GM12878 (cell line): ENCODE results near the gene ZDHHC18. TPM values are rescaled to one million over a fixed set of nuclear protein-coding genes. Genes with fewer than 3 reads are reported as not detected.
A peak's percentile ranks its signal among the peaks of the same experiment; 100 is the strongest.

Experiments
- ATAC-seq: fragments of 200-7000 bp; cut with Tn5 transposase; 3 replicates; pipeline ENCODE4 v1.9.1; 2020; ENCODE audit warnings: mild to moderate bottlenecking, moderate library complexity
- BruUV-seq: library from RNA; stranded (reverse); fragments of 400-500 nt; replicated peaks from 2 replicates; lab custom pipeline; 2021; lab: Mats Ljungman, UMichigan
- CTCF ChIA-PET: fragments of 300-600 bp; sonication (Branson Sonifier 250); formaldehyde crosslinking; extraction: SDS; loops from one replicate; lab custom pipeline; 2021; ENCODE audit warnings: inconsistent platforms; lab: Yijun Ruan, JAX
- POLR2A ChIA-PET: fragments of 350-600 bp; formaldehyde crosslinking; extraction: SDS; loops from one replicate; lab custom pipeline; 2021; ENCODE audit warnings: inconsistent platforms; lab: Charles Lee
- RAD21 ChIA-PET: fragments of 300-600 bp; sonication (Branson Sonifier 250); formaldehyde crosslinking; loops from one replicate; lab custom pipeline; 2023; ENCODE audit warnings: antibody characterized with exemption; ENCODE audit not compliant: unreplicated experiment; lab: Charles Lee
- SMC1A ChIA-PET: fragments of 300-600 bp; sonication (Branson Sonifier 250); formaldehyde crosslinking; loops from one replicate; lab custom pipeline; 2023; ENCODE audit not compliant: unreplicated experiment, uncharacterized antibody; lab: Charles Lee
- DNase-seq: peaks from one replicate; pipeline ENCODE4 v3.0.0-alpha.2; 2011; ENCODE audit warnings: low read depth, low spot score
- FAIRE-seq: peaks from 3 replicates; lab custom pipeline; 2011; peaks lifted over from hg19 to GRCh38; lab: Jason Lieb, UNC
- H2AFZ ChIP-seq: 2 replicates; pipeline ENCODE4 v1.6.0; 2011; ENCODE audit warnings: low read depth, low read length, control low read depth; ENCODE audit not compliant: control insufficient read depth
- H3K27ac ChIP-seq: 2 replicates; pipeline ENCODE4 v1.5.1; 2011; ENCODE audit warnings: control low read depth; ENCODE audit not compliant: control insufficient read depth, insufficient read depth
- H3K27me3 ChIP-seq, 2 experiments: replicated peaks in 1 of 2; 2 replicates each; pipeline versions ENCODE4 v1.6.0 to v1.6.1; 2011; ENCODE audit warnings: low read length in 1 of 2; ENCODE audit not compliant: control insufficient read depth in 2 of 2, insufficient read depth in 2 of 2
- H3K36me3 ChIP-seq, 2 experiments: 2 replicates each; pipeline ENCODE4 v1.5.1; 2011; ENCODE audit warnings: low read length in 1 of 2; ENCODE audit not compliant: control insufficient read depth in 2 of 2, insufficient read depth in 2 of 2
- H3K4me1 ChIP-seq: 2 replicates; pipeline ENCODE4 v1.6.1; 2011; ENCODE audit warnings: mild to moderate bottlenecking, low read length, moderate library complexity, mixed read lengths; ENCODE audit not compliant: control insufficient read depth, insufficient read depth
- H3K4me2 ChIP-seq: 2 replicates; pipeline ENCODE4 v1.6.0; 2011; ENCODE audit warnings: control low read depth; ENCODE audit not compliant: control insufficient read depth, insufficient read depth
- H3K4me3 ChIP-seq: fragments of 200-600 bp; sonication (generic); 2 replicates; pipeline ENCODE4 v1.5.1; 2016
- H3K79me2 ChIP-seq: 2 replicates; pipeline ENCODE4 v1.6.0; 2011; ENCODE audit warnings: low read length; ENCODE audit not compliant: control insufficient read depth, insufficient read depth
- H3K9ac ChIP-seq: 2 replicates; pipeline ENCODE4 v1.8.0; 2011; ENCODE audit warnings: low read length, control low read depth, mixed read lengths; ENCODE audit not compliant: control insufficient read depth, insufficient read depth
- H3K9me3 ChIP-seq: replicated peaks from 3 replicates; pipeline ENCODE4 v1.5.1; 2011; ENCODE audit warnings: mild to moderate bottlenecking, low read length; ENCODE audit not compliant: control insufficient read depth, insufficient read depth
- H4K20me1 ChIP-seq: 2 replicates; pipeline ENCODE4 v1.6.0; 2011; ENCODE audit not compliant: control insufficient read depth, insufficient read depth
- CBFB ChIP-seq: IDR thresholded peaks from 2 replicates; pipeline ENCODE4 v1.6.1; 2016; ENCODE audit warnings: antibody characterized with exemption, low read depth
- CBX5 ChIP-seq: sonication (generic); IDR thresholded peaks from 2 replicates; pipeline ENCODE4 v1.6.1; 2016; ENCODE audit warnings: low read depth, moderate library complexity, mild to moderate bottlenecking, inconsistent platforms
- CREM ChIP-seq: IDR thresholded peaks from 2 replicates; pipeline ENCODE4 v1.6.1; 2014; ENCODE audit warnings: antibody characterized with exemption, low read depth
- EP300 ChIP-seq, 2 experiments: fragments of 150-350 bp in 1 of 2; IDR thresholded peaks; 2 replicates each; pipeline ENCODE4 v1.6.1; 2011 to 2012; ENCODE audit warnings: low read depth in 2 of 2, low read length in 2 of 2, borderline replicate concordance in 1 of 2, improper control_type of control experiment in 1 of 2, inconsistent platforms in 1 of 2; ENCODE audit not compliant: control insufficient read depth in 1 of 2
- GABPA ChIP-seq: IDR thresholded peaks from 2 replicates; pipeline ENCODE4 v1.6.1; 2014; ENCODE audit warnings: antibody characterized with exemption, low read depth, mild to moderate bottlenecking, inconsistent platforms
- MEF2B ChIP-seq: fragments of 450-650 bp; IDR thresholded peaks from 2 replicates; pipeline ENCODE4 v1.6.1; 2018; ENCODE audit warnings: mild to moderate bottlenecking, moderate library complexity; ENCODE audit not compliant: partially characterized antibody, poor library complexity, severe bottlenecking
- MTA2 ChIP-seq: fragments of 450-650 bp; IDR thresholded peaks from 2 replicates; pipeline ENCODE4 v1.6.1; 2016; ENCODE audit warnings: low read depth, mild to moderate bottlenecking, moderate library complexity
- MXI1 ChIP-seq: fragments of 150-350 bp; IDR thresholded peaks from 2 replicates; pipeline ENCODE4 v1.6.1; 2011; ENCODE audit warnings: low read depth, mild to moderate bottlenecking, inconsistent platforms, low read length, improper control_type of control experiment
- RUNX3 ChIP-seq: IDR thresholded peaks from 2 replicates; pipeline ENCODE4 v1.6.1; 2012; ENCODE audit warnings: low read length, inconsistent platforms
- ZNF207 ChIP-seq: fragments of 450-650 bp; IDR thresholded peaks from 2 replicates; pipeline ENCODE4 v1.6.1; 2014; ENCODE audit warnings: antibody characterized with exemption, mild to moderate bottlenecking, borderline replicate concordance
- ZNF217 ChIP-seq: fragments of 450-650 bp; IDR thresholded peaks from 2 replicates; pipeline ENCODE4 v1.6.1; 2017; ENCODE audit warnings: antibody characterized with exemption, mild to moderate bottlenecking
- ZNF384 ChIP-seq: IDR thresholded peaks from 2 replicates; pipeline ENCODE4 v1.6.1; 2012; ENCODE audit warnings: low read depth, mild to moderate bottlenecking, low read length, improper control_type of control experiment, borderline replicate concordance
- WGBS: methylation state at CpG from one replicate; pipeline ENCODE4 v1.1.6; 2016; ENCODE audit warnings: low lambda C conversion rate; ENCODE audit not compliant: insufficient replicate concordance, insufficient coverage; ENCODE audit errors: missing lambda C conversion rate; 5-methylcytosine and 5-hydroxymethylcytosine counted together
- in situ Hi-C: fragments of 300-500 bp; cut with MboI; formaldehyde crosslinking; loops from 9 replicates; pipeline ENCODE4 v1.14.3; 2018; ENCODE audit warnings: mixed read lengths
- intact Hi-C: fragments of 100-400 bp; cut with micrococcal nuclease; formaldehyde crosslinking; loops from one replicate; pipeline ENCODE4 v1.14.2; 2022; ENCODE audit not compliant: unreplicated experiment
- polyA plus RNA-seq, 11 experiments: library from polyadenylated mRNA; depleted of rRNA in 4 of 11; unstranded in 6 of 11; stranded (reverse) in 5 of 11; fragments of >200 nt; fragmentation: Nextera tagmentation in 4 of 11; fragmentation: Illumina TruSeq in 1 of 11; extraction: Ambion mirVana in 4 of 11; extraction: Trizol in 1 of 11; gene quantifications; 1 replicate in 1 of 11; 2 replicates in 10 of 11; pipeline versions ENCODE4 v1.2.1 to v1.2.3, GENCODE V29; 2011 to 2016; ENCODE audit warnings: inconsistent platforms in 2 of 11, missing spikeins in 2 of 11, low read depth in 1 of 11
- total RNA-seq, 4 experiments: library from RNA; depleted of rRNA in 3 of 4; stranded (reverse); fragments of >200 nt in 3 of 4; fragmentation: Illumina TruSeq in 1 of 4; extraction: Trizol in 1 of 4; gene quantifications; 2 replicates each; pipeline versions ENCODE4 v1.2.1 to v1.2.3, GENCODE V29; 2013 to 2021
- TF ChIP-seq, protein P1 (sequence below): fragments of 450-650 bp; IDR thresholded peaks from 2 replicates; pipeline ENCODE4 v1.6.1; 2017; ENCODE audit warnings: low read depth, mild to moderate bottlenecking, moderate library complexity

ZDHHC18 gene
- total and polyA plus RNA-seq, 10 of the 15 experiments (the other 5 are each of a cell fraction or from before 2014, with no cell fraction given): 0.40 to 81.2 (median 21.3) TPM

DNA sequence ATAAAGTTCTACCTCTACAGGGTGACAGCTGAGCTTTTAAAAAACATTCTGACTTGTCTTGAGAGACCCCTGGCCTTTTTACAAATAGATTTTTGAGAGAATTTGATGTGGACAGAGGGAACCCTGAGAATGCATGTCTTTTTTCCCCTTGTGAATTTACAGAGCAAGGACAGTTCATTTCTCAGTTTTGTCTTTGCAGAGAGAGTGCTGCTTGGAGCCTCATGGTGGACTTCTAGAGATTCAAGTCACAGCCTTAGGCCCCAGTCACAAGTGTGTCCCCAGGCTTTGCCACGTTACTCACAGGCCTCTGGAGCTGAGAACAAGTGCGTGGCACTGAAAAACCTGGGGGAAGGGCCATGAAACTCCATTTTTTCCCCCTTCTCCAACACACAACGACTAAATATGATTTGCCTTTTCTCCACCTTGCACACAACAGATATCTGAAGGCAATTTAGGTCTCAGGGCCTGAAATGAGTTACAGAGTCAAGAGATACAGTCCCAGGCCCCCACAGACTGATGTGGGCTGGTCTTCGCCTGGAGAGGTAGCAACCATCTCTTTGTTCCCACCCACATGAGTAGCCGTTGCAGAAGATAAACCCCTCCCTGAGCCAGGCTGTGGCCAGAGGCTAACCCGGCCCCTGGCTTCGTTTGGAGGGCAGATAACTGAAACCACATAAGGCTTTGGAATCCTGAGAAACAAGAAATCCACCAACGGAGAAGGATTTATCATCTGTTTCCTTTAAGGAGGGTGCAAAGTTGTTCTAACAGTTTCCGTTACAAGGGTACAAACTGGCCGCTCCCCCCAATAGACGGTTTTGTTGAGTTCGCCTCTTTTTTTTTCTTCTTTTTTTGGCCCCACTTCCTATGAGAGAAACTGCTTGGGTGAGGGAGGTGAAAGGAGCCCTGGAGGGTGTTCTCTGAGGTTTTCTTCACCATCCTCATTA, 39.8 kb upstream of the ZDHHC18 start (continued):
- no peak for TF ChIP-seq MTA2
- TF ChIP-seq EP300 (IDR thresholded peaks at IDR 0.05; ENCODE audit: borderline replicate concordance in 1 of 2, control insufficient read depth in 1 of 2, low read depth in 2 of 2, low read length in 2 of 2): 0 out of 4 replicates have a peak, but pooled peaks of 1 of the 2 experiments have one; percentile 3
- no peak for TF ChIP-seq CREM
- TF ChIP-seq ZNF384: peak; percentile 69; the same call in 1 of the 2 replicates
- TF ChIP-seq, all 136 proteins: peak for 7

DNA sequence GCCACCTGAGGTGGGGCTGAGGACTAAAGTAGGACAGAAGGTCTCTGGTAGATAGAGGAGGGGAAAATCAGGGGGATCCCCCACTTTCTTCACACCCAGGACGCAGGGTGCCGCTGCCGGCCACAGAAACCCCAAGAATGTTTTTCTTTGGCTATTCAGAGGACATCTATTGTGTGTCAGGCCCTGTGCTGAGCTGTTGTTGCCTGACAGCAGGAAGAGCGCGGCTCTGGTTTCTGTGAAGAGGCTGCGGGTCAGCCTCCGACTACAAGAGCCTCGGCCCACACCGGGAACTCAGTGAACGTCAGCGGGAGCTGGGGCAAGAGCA, 39.1 kb upstream of the ZDHHC18 start:
- POLR2A ChIA-PET: interaction anchor here (0.5 to 5.1 kb wide), 15 partner anchors 10 to 1373 kb away, joined by 3 to 69 read pairs (median 4); partner anchors contain the start of gene ARID1A
- no peak for FAIRE-seq
- intact Hi-C loops (loop anchor here (1.0 to 5.0 kb wide), 4 partner anchors 43 to 285 kb away; no protein-coding TSS in a partner anchor), in situ Hi-C loops (loop anchor here (5.0 kb wide), 1 partner anchor 180 kb away; no protein-coding TSS in a partner anchor)
- Histone ChIP-seq H3K4me3 (peak overlapping the region; percentile 72), H4K20me1 (no peaks in the 10 kb centered on the region), H3K36me3 (peaks cover 0 to 5% of the 10 kb centered on the region in 2 experiments; a peak in 3 of 4 replicates), H3K79me2 (peaks cover 23% of the 10 kb centered on the region), H3K27me3 (no peaks in the 10 kb centered on the region), H3K9ac (peak overlapping the region; percentile 93), H3K4me1 (peaks cover 43% of the 10 kb centered on the region), H3K27ac (peak overlapping the region; percentile 99), H2AFZ (peak overlapping the region; percentile 86), H3K9me3 (no peaks in the 10 kb centered on the region), H3K4me2 (peak overlapping the region; percentile 96)
- CTCF ChIA-PET: interaction anchor here (0.8 to 7.6 kb wide), 20 partner anchors 13 to 287 kb away, joined by 3 to 450 read pairs (median 38); no protein-coding TSS in a partner anchor
- SMC1A ChIA-PET: interaction anchor here (0.7 to 9.3 kb wide), 16 partner anchors 16 to 287 kb away, joined by 3 to 268 read pairs (median 10); no protein-coding TSS in a partner anchor
- WGBS: 0% methylated on average over 11 of the region's 11 CpGs
- ATAC-seq: peak; percentile 72
- no TSS peak for BruUV-seq
- DNase-seq: peak; percentile 80
- RAD21 ChIA-PET: interaction anchor here (1.0 to 6.4 kb wide), 22 partner anchors 11 to 287 kb away, joined by 3 to 262 read pairs (median 12); no protein-coding TSS in a partner anchor
- TF ChIP-seq CBFB (peak; percentile 92), ZNF217 (0 out of 2 replicates have a peak, but pooled peaks have one; percentile 25), ZNF207 (0 out of 2 replicates have a peak, but pooled peaks have one; percentile 66), MEF2B (peak; percentile 60), GABPA (0 out of 2 replicates have a peak, but pooled peaks have one; percentile 5), CREM (peak; percentile 21; the same call in 1 of the 2 replicates), CBX5 (0 out of 2 replicates have a peak, but pooled peaks have one; percentile 17), RUNX3 (peak; percentile 91), MXI1 (peak; percentile 75; the same call in 1 of the 2 replicates)
- TF ChIP-seq, protein P1, sequence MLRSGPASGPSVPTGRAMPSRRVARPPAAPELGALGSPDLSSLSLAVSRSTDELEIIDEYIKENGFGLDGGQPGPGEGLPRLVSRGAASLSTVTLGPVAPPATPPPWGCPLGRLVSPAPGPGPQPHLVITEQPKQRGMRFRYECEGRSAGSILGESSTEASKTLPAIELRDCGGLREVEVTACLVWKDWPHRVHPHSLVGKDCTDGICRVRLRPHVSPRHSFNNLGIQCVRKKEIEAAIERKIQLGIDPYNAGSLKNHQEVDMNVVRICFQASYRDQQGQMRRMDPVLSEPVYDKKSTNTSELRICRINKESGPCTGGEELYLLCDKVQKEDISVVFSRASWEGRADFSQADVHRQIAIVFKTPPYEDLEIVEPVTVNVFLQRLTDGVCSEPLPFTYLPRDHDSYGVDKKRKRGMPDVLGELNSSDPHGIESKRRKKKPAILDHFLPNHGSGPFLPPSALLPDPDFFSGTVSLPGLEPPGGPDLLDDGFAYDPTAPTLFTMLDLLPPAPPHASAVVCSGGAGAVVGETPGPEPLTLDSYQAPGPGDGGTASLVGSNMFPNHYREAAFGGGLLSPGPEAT: peak; percentile 82
